Nephron (organoid): ENCODE results near the gene SUGP1.
"Not testable (repeated sequence)": the region's sequence is repeated elsewhere in the genome, so short reads cannot be mapped to it uniquely, and the experiment has no call there.

Source experiments
- H3K27ac Mint-ChIP-seq, 3 experiments: 2 replicates each; pipeline ENCODE4 v1.8.0; 2020; ENCODE audit warnings: mixed read lengths in 3 of 3, mild to moderate bottlenecking in 2 of 3, moderate library complexity in 1 of 3
- H3K27me3 Mint-ChIP-seq: 2 replicates; pipeline ENCODE4 v1.8.0; 2021; ENCODE audit warnings: low read depth, mild to moderate bottlenecking, moderate library complexity, mixed read lengths
- H3K36me3 Mint-ChIP-seq: 2 replicates; pipeline ENCODE4 v1.8.0; 2020; ENCODE audit warnings: low read depth, mixed read lengths
- H3K4me1 Mint-ChIP-seq: 2 replicates; pipeline ENCODE4 v1.8.0; 2020; ENCODE audit warnings: mixed read lengths
- H3K4me3 Mint-ChIP-seq, 3 experiments: 2 replicates each; pipeline ENCODE4 v1.8.0; 2020; ENCODE audit warnings: mild to moderate bottlenecking in 3 of 3, mixed read lengths in 3 of 3, moderate library complexity in 2 of 3
- H3K9me3 Mint-ChIP-seq: 2 replicates; pipeline ENCODE4 v1.8.0; 2020; ENCODE audit warnings: mixed read lengths
- TF ChIP-seq, protein P1 (sequence below), 3 experiments: fragments of 200-600 bp; sonication (generic); IDR thresholded peaks; one replicate each; pipeline ENCODE4 v1.5.0; 2021; ENCODE audit warnings: antibody characterized with exemption in 3 of 3; ENCODE audit not compliant: unreplicated experiment in 3 of 3

SUGP1 gene

DNA sequence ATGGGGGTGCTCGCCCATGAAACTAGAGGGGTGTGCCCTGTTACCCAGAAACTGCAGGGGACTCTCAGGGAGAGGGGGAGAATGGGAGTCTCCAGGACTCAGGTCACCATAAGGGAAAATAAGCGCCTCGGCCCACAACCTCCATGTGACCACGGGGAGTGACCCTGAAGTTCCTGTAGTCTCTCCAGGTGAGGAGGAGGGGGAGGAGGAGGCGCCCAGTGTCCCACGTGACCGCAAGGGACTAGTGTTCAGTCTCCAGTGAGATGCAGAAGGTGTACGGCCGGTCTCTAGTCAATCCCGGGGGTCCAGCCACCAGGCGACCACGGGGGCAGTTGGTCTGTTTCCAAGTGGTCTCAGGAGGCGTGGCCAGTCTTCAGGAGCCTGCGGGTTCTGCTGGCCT is 63.2 kb downstream of the SUGP1 start:
- Mint-ChIP-seq H3K27ac (no peak overlapping the region), H3K4me3 (no peak overlapping the region), H3K9me3 (peaks cover 3% of the 10 kb centered on the region), H3K4me1 (peaks cover 8% of the 10 kb centered on the region), H3K27me3 (peaks cover 64% of the 10 kb centered on the region), H3K36me3 (no peaks in the 10 kb centered on the region)
- TF ChIP-seq, protein P1, sequence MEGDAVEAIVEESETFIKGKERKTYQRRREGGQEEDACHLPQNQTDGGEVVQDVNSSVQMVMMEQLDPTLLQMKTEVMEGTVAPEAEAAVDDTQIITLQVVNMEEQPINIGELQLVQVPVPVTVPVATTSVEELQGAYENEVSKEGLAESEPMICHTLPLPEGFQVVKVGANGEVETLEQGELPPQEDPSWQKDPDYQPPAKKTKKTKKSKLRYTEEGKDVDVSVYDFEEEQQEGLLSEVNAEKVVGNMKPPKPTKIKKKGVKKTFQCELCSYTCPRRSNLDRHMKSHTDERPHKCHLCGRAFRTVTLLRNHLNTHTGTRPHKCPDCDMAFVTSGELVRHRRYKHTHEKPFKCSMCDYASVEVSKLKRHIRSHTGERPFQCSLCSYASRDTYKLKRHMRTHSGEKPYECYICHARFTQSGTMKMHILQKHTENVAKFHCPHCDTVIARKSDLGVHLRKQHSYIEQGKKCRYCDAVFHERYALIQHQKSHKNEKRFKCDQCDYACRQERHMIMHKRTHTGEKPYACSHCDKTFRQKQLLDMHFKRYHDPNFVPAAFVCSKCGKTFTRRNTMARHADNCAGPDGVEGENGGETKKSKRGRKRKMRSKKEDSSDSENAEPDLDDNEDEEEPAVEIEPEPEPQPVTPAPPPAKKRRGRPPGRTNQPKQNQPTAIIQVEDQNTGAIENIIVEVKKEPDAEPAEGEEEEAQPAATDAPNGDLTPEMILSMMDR (IDR thresholded peaks at IDR 0.05; ENCODE audit: unreplicated experiment in 3 of 3), result no peak

DNA sequence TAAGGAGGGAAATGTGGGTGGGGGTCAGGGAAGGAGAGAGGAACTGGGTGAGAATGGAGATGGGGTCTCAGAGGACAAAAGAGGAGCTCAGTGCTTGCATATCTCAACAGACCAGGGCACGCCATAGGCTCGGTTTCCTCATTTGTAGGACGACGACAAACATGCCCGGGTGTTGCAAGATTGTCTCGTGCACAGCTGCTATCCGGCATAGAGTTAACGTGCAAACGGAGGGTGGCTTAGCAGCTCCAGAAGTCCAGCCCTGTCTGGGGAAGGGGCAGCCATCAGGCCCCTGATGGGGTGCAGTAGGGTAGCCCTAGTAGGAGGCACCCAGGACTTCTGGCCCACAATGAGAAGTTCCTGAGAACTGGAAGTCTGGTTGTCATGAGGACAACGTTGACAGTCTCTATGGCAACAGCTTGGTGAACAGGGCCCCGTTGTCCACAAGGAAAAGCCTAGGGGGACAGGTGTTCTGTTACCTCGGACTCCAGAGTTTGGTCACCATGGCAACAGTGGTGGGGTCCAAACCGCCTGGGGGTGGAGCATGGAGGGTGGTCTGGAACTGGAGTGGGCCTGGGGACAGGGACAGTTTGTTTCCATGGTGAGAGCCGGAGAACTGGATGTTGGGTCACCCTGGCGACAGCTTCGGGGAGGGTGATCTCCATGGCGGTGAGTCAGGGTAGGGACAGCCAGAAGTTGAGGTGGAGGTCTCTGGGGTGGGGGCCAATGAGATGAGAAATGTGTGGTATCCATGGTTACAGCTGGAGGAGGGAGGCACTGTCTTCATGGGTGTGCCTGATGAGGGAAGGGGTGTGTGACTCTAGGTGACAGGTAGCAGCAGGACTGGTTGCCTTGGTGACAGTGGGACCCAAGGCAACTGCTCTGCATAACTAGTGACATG is 64.0 kb downstream of the SUGP1 start:
- peaks cover 3% of the 10 kb centered on the region for H3K9me3 Mint-ChIP-seq
- H3K27ac Mint-ChIP-seq, result no peak overlapping the region
- peaks cover 67% of the 10 kb centered on the region for H3K27me3 Mint-ChIP-seq
- TF ChIP-seq, protein P1 (IDR thresholded peaks at IDR 0.05; ENCODE audit: unreplicated experiment in 3 of 3), result no peak
- H3K36me3 Mint-ChIP-seq, result no peaks in the 10 kb centered on the region
- no peak overlapping the region for H3K4me3 Mint-ChIP-seq
- H3K4me1 Mint-ChIP-seq, result peaks cover 5% of the 10 kb centered on the region

DNA sequence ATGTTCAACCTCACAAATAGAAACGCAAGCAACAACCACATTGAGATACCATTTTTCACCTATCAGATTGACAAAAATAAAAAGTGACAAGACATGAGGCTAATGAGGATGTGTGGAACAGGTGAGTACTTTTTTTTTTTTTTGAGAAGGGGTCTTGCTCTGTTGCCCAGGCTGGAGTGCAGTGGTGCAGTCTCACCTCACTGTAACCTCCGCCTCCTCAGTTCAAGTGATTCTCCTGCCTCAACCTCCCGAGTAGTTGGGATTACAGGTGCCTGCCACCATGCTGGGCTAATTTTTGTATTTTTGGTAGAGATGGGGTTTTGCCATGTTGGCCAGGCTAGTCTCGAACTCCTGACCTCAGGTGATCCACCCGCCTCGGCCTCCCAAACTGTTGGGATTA is 66.9 kb downstream of the SUGP1 start:
- not testable (repeated sequence) for H3K9me3 Mint-ChIP-seq, H3K27ac Mint-ChIP-seq, H3K4me3 Mint-ChIP-seq, H3K4me1 Mint-ChIP-seq, H3K36me3 Mint-ChIP-seq
- H3K27me3 Mint-ChIP-seq, result peaks cover 65% of the 10 kb centered on the region

GRCh38 chr19:19250196-19250801 is 70.0 kb downstream of the SUGP1 start:
- Mint-ChIP-seq H3K27me3 (peaks cover 66% of the 10 kb centered on the region), H3K4me1 (no peaks in the 10 kb centered on the region), H3K36me3 (no peaks in the 10 kb centered on the region), H3K9me3 (peaks cover 6% of the 10 kb centered on the region), H3K4me3 (no peak overlapping the region), H3K27ac (no peak overlapping the region)
- TF ChIP-seq, protein P1 (IDR thresholded peaks at IDR 0.05; ENCODE audit: unreplicated experiment in 3 of 3), result no peak

DNA sequence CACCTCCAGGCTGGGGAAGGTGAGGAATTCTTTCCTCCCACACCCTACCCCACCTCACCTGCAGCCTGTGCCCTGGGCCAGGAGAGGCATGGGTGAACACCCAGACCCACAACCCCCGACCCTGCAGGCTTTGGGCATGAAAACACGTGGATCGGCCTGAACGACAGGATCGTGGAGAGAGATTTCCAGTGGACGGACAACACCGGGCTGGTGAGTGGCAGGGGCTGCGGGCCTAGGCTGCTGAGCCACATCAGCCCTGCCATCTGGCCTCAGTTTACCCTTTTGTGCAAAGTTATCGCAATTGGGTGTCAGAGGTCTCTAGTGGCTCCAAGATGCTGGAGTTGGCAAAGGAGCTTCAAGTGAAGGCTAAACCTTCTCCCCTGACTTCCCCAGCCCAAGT is 79.8 kb downstream of the SUGP1 start:
- Mint-ChIP-seq H3K27ac (no peak overlapping the region), H3K4me3 (no peak overlapping the region), H3K4me1 (no peaks in the 10 kb centered on the region), H3K9me3 (peaks cover 10% of the 10 kb centered on the region), H3K27me3 (peaks cover 11% of the 10 kb centered on the region), H3K36me3 (peaks cover 4% of the 10 kb centered on the region)
- TF ChIP-seq, protein P1 (IDR thresholded peaks at IDR 0.05; ENCODE audit: unreplicated experiment in 3 of 3), result no peak

DNA sequence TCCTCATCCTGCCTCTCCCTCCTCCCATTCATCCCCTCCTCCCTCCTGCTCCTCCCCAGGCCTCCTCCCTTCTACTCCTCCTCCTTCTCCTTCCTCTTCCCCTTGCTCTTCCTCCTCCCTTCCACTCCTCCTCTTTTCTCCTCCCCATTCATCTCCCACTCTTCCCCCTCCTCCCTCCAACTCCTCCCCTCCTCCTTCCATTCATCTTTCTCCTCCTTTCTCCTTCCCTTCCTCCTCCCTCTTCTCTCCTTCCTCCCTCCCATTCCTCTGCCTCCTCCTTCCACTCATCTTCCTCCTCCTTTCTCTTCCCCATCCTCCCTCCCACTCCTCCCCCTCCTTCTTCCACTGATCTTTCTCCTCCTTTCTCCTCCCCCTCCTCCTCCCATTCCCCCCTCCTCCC is 80.6 kb downstream of the SUGP1 start:
- TF ChIP-seq, protein P1 (IDR thresholded peaks at IDR 0.05; ENCODE audit: unreplicated experiment in 3 of 3), result no peak
- Mint-ChIP-seq H3K27me3 (peaks cover 11% of the 10 kb centered on the region), H3K9me3 (peaks cover 10% of the 10 kb centered on the region), H3K4me1 (no peaks in the 10 kb centered on the region), H3K36me3 (peaks cover 4% of the 10 kb centered on the region), H3K27ac (no peak overlapping the region), H3K4me3 (no peak overlapping the region)
